HepG2 (cell line): ENCODE data around the gene C10orf67. TPM values are rescaled to one million over a fixed set of nuclear protein-coding genes. Genes with fewer than 3 reads are reported as not detected.

Experiments
- ATAC-seq: fragments of 200-7000 bp; cut with Tn5 transposase; 3 replicates; pipeline ENCODE4 v1.9.1; 2020; ENCODE audit warnings: mild to moderate bottlenecking, moderate library complexity
- BruUV-seq: library from RNA; stranded (reverse); fragments of 400-500 nt; replicated peaks from 2 replicates; lab custom pipeline; 2021; lab: Mats Ljungman, UMichigan
- CTCF ChIA-PET: fragments of 300-600 bp; formaldehyde crosslinking; extraction: SDS; loops from one replicate; lab custom pipeline; 2021; ENCODE audit warnings: low total read pairs, inconsistent platforms, low intra/inter-chr PET ratio; lab: Yijun Ruan, JAX
- POLR2A ChIA-PET: fragments of 350-600 bp; sonication (Branson Sonifier 250); formaldehyde crosslinking; loops from one replicate; lab custom pipeline; 2020; ENCODE audit warnings: antibody characterized with exemption, inconsistent platforms; lab: Yijun Ruan, JAX
- DNase-seq: peaks from one replicate; pipeline ENCODE4 v3.0.0-alpha.2; 2015; ENCODE audit warnings: low spot score
- FAIRE-seq: peaks from 3 replicates; lab custom pipeline; 2011; peaks lifted over from hg19 to GRCh38; lab: Jason Lieb, UNC
- H2AFZ ChIP-seq: one replicate; pipeline ENCODE4 v1.6.1; 2011; ENCODE audit warnings: low read length, inconsistent platforms
- H3K27ac ChIP-seq: fragments of 300-600 bp; 3 replicates; pipeline ENCODE4 v1.8.0; 2011; ENCODE audit warnings: mixed run types, mild to moderate bottlenecking, mixed read lengths, low read length, inconsistent platforms; ENCODE audit not compliant: insufficient read depth; ENCODE audit errors: extremely low read length
- H3K27me3 ChIP-seq, 2 experiments: fragments of 200-600 bp in 1 of 2; 2 replicates in 1 of 2; 3 replicates in 1 of 2; pipeline versions ENCODE4 v1.6.0 to v1.8.0; 2011; ENCODE audit warnings: low read length in 2 of 2, mild to moderate bottlenecking in 2 of 2, moderate library complexity in 2 of 2, inconsistent platforms in 1 of 2; ENCODE audit not compliant: insufficient read depth in 2 of 2, control insufficient read depth in 1 of 2
- H3K36me3 ChIP-seq, 2 experiments: fragments of 200-600 bp in 1 of 2; replicated peaks in 1 of 2; 2 replicates in 1 of 2; 3 replicates in 1 of 2; pipeline versions ENCODE4 v1.5.1 to v1.8.0; 2011; ENCODE audit warnings: low read length in 2 of 2, inconsistent platforms in 1 of 2; ENCODE audit not compliant: insufficient read depth in 2 of 2, control insufficient read depth in 1 of 2
- H3K4me1 ChIP-seq: 2 replicates; pipeline ENCODE4 v1.5.1; 2012; ENCODE audit warnings: low read length, inconsistent platforms; ENCODE audit not compliant: insufficient read depth
- H3K4me2 ChIP-seq: 2 replicates; pipeline ENCODE4 v1.6.0; 2011; ENCODE audit warnings: low read depth, low read length, inconsistent platforms
- H3K4me3 ChIP-seq, 3 experiments: fragments of 200-600 bp in 1 of 3; sonication (generic), shearing (Covaris generic) in 1 of 3; replicated peaks in 1 of 3; 2 replicates each; pipeline ENCODE4 v1.5.1; 2011 to 2016; ENCODE audit warnings: low read length in 3 of 3, inconsistent platforms in 2 of 3, low read depth in 2 of 3, mild to moderate bottlenecking in 2 of 3, control low read depth in 1 of 3, mixed read lengths in 1 of 3; ENCODE audit not compliant: insufficient read depth in 1 of 3
- H3K79me2 ChIP-seq: one replicate; pipeline ENCODE4 v1.6.1; 2011; ENCODE audit warnings: low read length, inconsistent platforms; ENCODE audit not compliant: insufficient read depth
- H3K9ac ChIP-seq: 2 replicates; pipeline ENCODE4 v1.6.0; 2011; ENCODE audit warnings: mild to moderate bottlenecking, low read depth, low read length, inconsistent platforms; ENCODE audit not compliant: insufficient read depth
- H3K9me3 ChIP-seq: 2 replicates; pipeline ENCODE4 v1.5.1; 2012; ENCODE audit warnings: mild to moderate bottlenecking, low read length
- H4K20me1 ChIP-seq: 2 replicates; pipeline ENCODE4 v1.6.0; 2011; ENCODE audit warnings: inconsistent platforms, mild to moderate bottlenecking, low read length, moderate library complexity; ENCODE audit not compliant: insufficient read depth
- ARNT2 ChIP-seq: sonication (generic); formaldehyde crosslinking; IDR thresholded peaks from 2 replicates; pipeline ENCODE4 v1.8.0; 2022; ENCODE audit warnings: mild to moderate bottlenecking, low read depth, missing genetic modification reagents, moderate library complexity
- HOXA3 ChIP-seq: sonication (generic); formaldehyde crosslinking; IDR thresholded peaks from 2 replicates; pipeline ENCODE4 v1.5.0; 2020; ENCODE audit warnings: missing genetic modification reagents
- MTF2 ChIP-seq: sonication (generic); formaldehyde crosslinking; IDR thresholded peaks from 2 replicates; pipeline ENCODE4 v1.5.0; 2020; ENCODE audit warnings: missing genetic modification reagents, borderline replicate concordance
- NBN ChIP-seq: fragments of 450-650 bp; conservative IDR thresholded peaks from 2 replicates; pipeline ENCODE4 v1.6.1; 2017
- NCOR1 ChIP-seq: fragments of 200-600 bp; sonication (generic); IDR thresholded peaks from 2 replicates; pipeline ENCODE4 v1.7.0; 2017; ENCODE audit warnings: antibody characterized with exemption, low read length, borderline replicate concordance
- SMAD1 ChIP-seq: sonication (generic); formaldehyde crosslinking; IDR thresholded peaks from 2 replicates; pipeline ENCODE4 v1.4.0; 2020; ENCODE audit warnings: missing genetic modification reagents, low read depth, mild to moderate bottlenecking, borderline replicate concordance
- ZNF274 ChIP-seq: sonication (generic); formaldehyde crosslinking; IDR thresholded peaks from 2 replicates; pipeline ENCODE4 v1.5.1; 2020; ENCODE audit warnings: mild to moderate bottlenecking, missing genetic modification reagents
- ZNF720 ChIP-seq: sonication (generic); formaldehyde crosslinking; IDR thresholded peaks from 2 replicates; pipeline ENCODE4 v1.4.0; 2020; ENCODE audit warnings: missing genetic modification reagents
- ZNF891 ChIP-seq: sonication (generic); formaldehyde crosslinking; IDR thresholded peaks from 2 replicates; pipeline ENCODE4 v1.5.0; 2020; ENCODE audit warnings: mild to moderate bottlenecking, missing genetic modification reagents
- WGBS: methylation state at CpG from one replicate; pipeline ENCODE4 v1.1.6; 2017; ENCODE audit warnings: low lambda C conversion rate; 5-methylcytosine and 5-hydroxymethylcytosine counted together
- in situ Hi-C: cut with HindIII; loops from 2 replicates; pipeline ENCODE4 v1.10.0; 2017; ENCODE audit warnings: low pct_unique_long_range_greater_than_20kb; ENCODE audit not compliant: extremely low pct_ligation_motif_present
- intact Hi-C: fragments of 100-400 bp; cut with micrococcal nuclease; formaldehyde crosslinking; loops from one replicate; pipeline ENCODE4 v1.10.0; 2022; ENCODE audit not compliant: unreplicated experiment
- polyA plus RNA-seq, 8 experiments: library from polyadenylated mRNA; depleted of rRNA in 3 of 8; stranded (reverse) in 7 of 8; unstranded in 1 of 8; fragments of >200 nt; fragmentation: Illumina TruSeq in 4 of 8; extraction: Trizol in 4 of 8; gene quantifications; 2 replicates each; pipeline versions ENCODE4 v1.2.1 to v1.2.3, GENCODE V29; 2011 to 2016; ENCODE audit warnings: low read depth in 4 of 8, missing spikeins in 1 of 8, mixed read lengths in 1 of 8; ENCODE audit not compliant: insufficient read depth in 1 of 8
- total RNA-seq, 5 experiments: library from RNA; depleted of rRNA; stranded (reverse); fragments of >200 nt; fragmentation: Illumina TruSeq; extraction: Trizol; gene quantifications; 2 replicates each; pipeline ENCODE4 v1.2.3, GENCODE V29; 2016; ENCODE audit warnings: low read depth in 1 of 5
- TF ChIP-seq, protein P1 (sequence below), 2 experiments: IDR thresholded peaks; 2 replicates each; pipeline ENCODE4 v1.6.1; 2011 to 2012; ENCODE audit warnings: low read length in 2 of 2, borderline replicate concordance in 1 of 2, low read depth in 1 of 2, mild to moderate bottlenecking in 1 of 2, moderate library complexity in 1 of 2
- TF ChIP-seq, protein P2 (sequence below): sonication (generic); formaldehyde crosslinking; IDR thresholded peaks from 2 replicates; pipeline ENCODE4 v1.5.1; 2020; ENCODE audit warnings: mild to moderate bottlenecking, missing genetic modification reagents

Gene C10orf67
- total and polyA plus RNA-seq, 2 of the 13 experiments (the other 11 are each of a cell fraction or from before 2014, with no cell fraction given), result not detected

DNA sequence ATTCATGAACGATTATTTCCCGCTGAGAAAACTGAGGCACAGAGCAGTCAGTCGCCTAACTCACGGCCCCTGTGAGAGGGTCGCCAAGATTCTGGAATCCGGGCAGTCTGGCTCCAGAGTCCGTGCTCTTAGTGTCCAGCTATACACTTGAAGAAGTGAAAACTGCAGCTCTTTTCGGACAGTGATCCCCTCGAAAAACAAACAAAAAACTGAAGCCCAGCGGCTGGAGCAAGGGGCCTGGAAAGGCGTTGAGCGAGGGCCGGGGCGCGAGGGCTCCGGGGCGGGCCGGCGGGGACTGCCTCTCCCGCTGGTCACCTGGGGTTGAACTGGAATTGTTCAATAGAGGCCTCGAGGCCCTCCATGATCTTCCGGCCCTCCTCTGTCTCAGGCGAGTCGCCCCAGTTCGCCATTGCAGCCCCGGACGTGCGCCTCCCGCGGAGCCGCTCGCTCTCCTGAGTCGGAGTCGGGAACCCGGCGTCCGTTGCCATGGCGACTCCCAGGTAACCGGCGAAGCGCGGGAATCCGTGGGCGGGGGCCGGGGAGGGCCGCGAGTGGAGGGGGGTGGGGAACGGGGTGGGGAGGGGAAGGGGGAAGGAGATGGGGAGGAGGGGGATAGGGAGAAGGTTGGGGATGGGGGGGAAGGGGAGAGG lies 881 bp downstream of the C10orf67 start:
- intact Hi-C loops, result no loop called here
- CTCF ChIA-PET, result no interaction called here
- BruUV-seq, result no TSS peak
- H4K20me1 ChIP-seq, result no peaks in the 10 kb centered on the region
- FAIRE-seq (no peak), DNase-seq (no peak), ATAC-seq (no peak)
- no peaks in the 10 kb centered on the region for H3K9me3 ChIP-seq
- H3K36me3 ChIP-seq, result no peaks in the 10 kb centered on the region
- no peak overlapping the region for H2AFZ ChIP-seq
- H3K27me3 ChIP-seq, result peaks cover 2 to 6% of the 10 kb centered on the region in 2 experiments; a peak in 2 of 5 replicates
- 70% methylated on average over 45 of the region's 48 CpGs for WGBS
- no peak overlapping the region for H3K9ac ChIP-seq
- POLR2A ChIA-PET, result no interaction called here
- no peaks in the 10 kb centered on the region for H3K79me2 ChIP-seq
- H3K4me1 ChIP-seq, result peaks cover 35% of the 10 kb centered on the region
- in situ Hi-C loops, result no loop called here
- no peak overlapping the region for H3K4me2 ChIP-seq
- H3K4me3 ChIP-seq, result no peak overlapping the region
- no peak for TF ChIP-seq NBN
- TF ChIP-seq MTF2 (CRISPR knock-in tag), result no peak
- TF ChIP-seq ARNT2 (CRISPR knock-in tag), result no peak
- no peak for TF ChIP-seq NCOR1
- TF ChIP-seq ZNF720, result no peak
- TF ChIP-seq SMAD1, result no peak
- TF ChIP-seq, protein P1, sequence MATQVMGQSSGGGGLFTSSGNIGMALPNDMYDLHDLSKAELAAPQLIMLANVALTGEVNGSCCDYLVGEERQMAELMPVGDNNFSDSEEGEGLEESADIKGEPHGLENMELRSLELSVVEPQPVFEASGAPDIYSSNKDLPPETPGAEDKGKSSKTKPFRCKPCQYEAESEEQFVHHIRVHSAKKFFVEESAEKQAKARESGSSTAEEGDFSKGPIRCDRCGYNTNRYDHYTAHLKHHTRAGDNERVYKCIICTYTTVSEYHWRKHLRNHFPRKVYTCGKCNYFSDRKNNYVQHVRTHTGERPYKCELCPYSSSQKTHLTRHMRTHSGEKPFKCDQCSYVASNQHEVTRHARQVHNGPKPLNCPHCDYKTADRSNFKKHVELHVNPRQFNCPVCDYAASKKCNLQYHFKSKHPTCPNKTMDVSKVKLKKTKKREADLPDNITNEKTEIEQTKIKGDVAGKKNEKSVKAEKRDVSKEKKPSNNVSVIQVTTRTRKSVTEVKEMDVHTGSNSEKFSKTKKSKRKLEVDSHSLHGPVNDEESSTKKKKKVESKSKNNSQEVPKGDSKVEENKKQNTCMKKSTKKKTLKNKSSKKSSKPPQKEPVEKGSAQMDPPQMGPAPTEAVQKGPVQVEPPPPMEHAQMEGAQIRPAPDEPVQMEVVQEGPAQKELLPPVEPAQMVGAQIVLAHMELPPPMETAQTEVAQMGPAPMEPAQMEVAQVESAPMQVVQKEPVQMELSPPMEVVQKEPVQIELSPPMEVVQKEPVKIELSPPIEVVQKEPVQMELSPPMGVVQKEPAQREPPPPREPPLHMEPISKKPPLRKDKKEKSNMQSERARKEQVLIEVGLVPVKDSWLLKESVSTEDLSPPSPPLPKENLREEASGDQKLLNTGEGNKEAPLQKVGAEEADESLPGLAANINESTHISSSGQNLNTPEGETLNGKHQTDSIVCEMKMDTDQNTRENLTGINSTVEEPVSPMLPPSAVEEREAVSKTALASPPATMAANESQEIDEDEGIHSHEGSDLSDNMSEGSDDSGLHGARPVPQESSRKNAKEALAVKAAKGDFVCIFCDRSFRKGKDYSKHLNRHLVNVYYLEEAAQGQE (IDR thresholded peaks at IDR 0.05; ENCODE audit: borderline replicate concordance in 1 of 2, low read depth in 1 of 2, low read length in 2 of 2), result no peak
- TF ChIP-seq, protein P2, sequence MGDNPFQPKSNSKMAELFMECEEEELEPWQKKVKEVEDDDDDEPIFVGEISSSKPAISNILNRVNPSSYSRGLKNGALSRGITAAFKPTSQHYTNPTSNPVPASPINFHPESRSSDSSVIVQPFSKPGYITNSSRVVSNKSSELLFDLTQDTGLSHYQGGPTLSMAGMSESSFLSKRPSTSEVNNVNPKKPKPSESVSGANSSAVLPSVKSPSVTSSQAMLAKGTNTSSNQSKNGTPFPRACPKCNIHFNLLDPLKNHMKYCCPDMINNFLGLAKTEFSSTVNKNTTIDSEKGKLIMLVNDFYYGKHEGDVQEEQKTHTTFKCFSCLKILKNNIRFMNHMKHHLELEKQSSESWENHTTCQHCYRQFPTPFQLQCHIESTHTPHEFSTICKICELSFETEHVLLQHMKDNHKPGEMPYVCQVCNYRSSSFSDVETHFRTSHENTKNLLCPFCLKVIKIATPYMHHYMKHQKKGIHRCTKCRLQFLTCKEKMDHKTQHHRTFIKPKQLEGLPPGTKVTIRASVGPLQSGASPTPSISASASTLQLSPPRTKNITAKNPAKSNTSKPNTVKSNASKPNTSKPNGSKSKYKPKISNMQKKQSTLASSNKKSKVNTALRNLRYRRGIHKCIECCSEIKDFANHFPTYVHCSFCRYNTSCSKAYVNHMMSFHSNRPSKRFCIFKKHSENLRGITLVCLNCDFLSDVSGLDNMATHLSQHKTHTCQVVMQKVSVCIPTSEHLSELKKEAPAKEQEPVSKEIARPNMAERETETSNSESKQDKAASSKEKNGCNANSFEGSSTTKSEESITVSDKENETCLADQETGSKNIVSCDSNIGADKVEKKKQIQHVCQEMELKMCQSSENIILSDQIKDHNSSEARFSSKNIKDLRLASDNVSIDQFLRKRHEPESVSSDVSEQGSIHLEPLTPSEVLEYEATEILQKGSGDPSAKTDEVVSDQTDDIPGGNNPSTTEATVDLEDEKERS (CRISPR knock-in tag), result no peak
- no peak for TF ChIP-seq ZNF891
- TF ChIP-seq ZNF274, result no peak
- no peak for TF ChIP-seq HOXA3 (CRISPR knock-in tag)
- H3K27ac ChIP-seq, result no peak overlapping the region
